SIG-M5 (cell line): ENCODE results near the gene DNER.

ENCODE experiments used
- DNase-seq: peaks from one replicate; lab custom pipeline; 2025; lab: John Stamatoyannopoulos, UW

Gene DNER

DNA sequence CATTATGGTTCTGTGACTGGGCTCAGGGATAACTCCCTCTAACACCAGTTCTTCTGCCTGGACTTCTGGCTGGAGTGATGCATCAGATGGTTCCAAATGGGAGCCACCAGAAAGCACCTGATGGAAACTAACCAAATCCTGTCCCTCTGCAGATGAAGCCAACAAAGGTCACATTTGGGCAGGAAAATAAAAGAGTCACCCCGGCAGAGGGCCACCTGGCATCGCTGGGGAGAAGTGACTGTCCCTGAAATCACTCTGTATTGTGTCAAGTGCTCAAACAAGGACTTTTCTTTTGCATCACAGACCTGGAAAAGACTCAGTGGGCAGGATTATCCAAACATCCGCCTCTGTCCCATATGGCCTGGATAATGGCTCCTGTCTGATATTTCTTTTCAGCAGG is 47.5 kb downstream of the DNER start:
- DNase-seq: no peak

DNA sequence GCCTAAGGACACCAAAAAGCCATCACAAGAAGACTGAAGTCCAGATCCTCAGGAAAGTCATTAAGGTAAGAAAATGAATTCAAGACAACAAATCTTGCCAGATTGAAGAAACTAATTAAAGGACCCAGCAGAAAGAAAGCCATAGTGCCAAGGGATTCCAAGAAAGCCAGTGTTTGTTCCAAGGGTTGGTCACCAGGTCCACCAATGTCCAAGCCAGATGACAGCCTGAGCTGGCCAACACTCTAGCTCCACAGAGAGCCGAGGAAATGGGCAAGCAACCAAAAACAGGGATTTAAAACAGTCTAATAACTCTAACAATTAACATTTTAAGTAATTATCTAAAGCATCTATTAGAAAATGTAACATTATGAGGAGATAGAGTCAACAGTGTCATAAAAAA is 49.2 kb downstream of the DNER start:
- DNase-seq: no peak

DNA sequence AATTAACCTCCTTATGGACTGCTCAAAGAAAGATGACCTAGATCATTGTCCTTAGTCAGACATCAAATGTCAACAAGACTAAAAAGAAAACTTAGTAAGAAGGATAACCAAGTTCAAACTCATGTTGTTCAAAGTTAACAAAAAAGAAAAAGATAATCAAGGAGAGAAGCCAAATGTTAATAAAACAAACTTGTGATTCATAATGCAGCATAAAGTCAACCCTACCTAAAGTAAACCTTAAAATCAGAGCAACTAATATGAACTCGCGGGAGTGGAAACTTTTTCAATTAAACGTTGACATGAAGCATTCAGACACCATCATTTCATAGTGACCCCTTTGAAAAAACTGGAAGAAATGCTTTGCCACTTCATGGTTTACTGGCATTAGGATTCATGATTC is 52.9 kb downstream of the DNER start:
- DNase-seq: no peak

DNA sequence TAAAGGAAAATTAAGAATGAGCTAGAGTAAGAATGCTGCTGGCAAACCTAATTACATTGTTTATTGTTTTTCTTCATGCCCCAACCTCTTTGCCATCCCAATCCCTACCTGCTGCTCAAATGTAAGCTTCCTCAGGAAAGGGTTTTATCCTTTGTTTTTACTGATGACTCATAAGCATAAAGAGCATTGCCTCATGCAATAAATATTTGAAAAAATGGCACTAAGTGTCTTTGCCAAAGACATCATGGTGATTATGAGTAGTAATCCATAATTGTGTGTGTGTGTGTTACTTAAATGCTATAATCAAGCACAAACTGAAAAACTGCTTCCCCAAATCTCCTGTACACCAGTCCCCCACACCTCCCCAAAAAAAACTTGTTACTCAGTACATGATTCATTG is 53.4 kb downstream of the DNER start:
- no peak for DNase-seq

DNA sequence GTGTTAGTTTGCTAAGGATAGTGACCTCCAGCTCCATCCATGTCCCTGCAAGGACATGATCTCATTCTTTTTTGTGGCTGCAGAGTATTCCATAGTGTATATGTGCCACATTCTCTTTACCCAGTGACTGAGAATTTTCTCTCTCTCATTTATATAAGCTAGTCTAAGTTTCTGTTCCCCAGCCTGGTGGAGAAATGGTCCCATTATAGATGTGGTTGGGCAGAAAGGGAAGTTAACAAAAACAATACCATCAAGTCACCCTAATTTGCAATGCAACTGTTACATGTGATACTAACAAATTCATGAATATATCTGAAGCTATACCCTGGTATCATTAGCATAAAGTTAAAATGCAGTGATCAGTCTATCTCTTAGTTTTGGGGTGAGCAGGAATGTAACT is 54.0 kb downstream of the DNER start:
- no peak for DNase-seq

DNA sequence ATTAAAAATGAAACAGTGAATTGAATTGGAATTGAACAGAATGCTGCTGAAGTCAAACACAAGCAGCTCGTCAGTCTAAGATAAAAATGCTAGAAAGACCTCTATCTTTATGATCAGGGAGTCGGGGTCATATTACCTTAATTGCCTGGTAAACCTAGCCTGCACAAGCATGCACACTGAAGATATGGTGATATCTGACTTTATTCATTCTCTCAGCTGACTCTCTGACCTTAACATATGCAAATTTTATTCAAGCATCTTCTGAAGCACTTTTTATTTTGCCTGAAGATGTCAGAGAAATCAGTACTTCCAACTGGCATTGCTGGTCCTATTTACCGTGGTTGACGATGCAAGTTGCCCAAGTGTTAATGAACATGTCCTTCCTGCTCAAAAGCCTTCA is 56.4 kb downstream of the DNER start:
- no peak for DNase-seq

DNA sequence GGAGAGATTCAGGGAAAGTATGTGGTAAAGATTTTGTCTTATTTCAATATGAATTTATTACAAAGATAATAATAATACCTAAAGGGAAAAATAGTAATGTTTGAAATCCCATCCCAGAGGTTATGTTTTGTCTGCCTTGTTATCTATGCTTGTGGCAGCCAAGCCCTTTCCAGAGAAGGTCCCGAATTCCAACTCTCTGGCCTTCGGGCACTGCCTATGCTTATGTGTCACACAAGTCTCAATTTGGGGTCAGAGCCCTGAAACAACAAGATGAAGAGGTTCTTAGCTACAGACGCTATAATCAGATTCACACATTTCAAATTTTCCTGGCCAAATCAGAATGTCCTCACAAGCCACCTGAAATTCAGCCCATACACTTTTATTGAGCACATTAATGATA is 59.9 kb downstream of the DNER start:
- DNase-seq: no peak

DNA sequence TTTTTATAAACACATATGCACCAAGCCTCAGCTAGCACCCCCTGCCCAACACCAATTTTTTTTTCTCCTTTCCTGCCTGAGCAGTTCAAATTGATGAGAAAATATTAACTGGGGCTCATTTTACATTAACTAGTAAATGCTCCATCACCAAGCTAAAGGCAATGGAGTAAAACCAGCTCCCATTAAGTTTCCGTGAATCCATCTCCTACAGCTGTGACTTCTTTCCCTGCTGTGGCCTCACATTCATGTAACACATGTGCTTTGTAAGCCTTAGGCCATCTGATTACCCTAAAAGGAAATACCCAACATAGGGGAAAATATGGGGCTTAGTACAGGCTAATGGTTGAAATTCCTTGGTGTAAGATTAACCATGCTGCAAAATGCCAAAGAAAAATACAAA is 60.8 kb downstream of the DNER start:
- DNase-seq: no peak

DNA sequence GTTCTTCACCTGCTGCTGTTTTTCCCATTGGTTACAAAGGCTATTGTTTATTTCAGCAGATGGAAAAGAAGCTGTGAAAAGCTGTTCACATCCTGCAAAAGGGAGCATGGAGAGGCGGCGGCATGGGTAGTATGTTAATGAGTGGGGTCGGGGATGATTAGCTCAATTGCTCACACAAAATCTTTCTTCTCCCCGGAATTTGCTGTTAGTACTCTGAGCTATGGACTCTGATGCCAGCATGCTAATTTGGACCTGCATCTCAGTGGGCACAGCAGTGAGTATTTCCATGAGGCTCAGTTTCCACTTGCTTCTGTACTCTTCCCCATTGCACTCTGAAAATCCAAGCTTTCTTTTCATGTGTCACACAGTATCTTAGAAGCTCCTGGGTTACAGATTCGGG is 61.6 kb downstream of the DNER start:
- DNase-seq: no peak

DNA sequence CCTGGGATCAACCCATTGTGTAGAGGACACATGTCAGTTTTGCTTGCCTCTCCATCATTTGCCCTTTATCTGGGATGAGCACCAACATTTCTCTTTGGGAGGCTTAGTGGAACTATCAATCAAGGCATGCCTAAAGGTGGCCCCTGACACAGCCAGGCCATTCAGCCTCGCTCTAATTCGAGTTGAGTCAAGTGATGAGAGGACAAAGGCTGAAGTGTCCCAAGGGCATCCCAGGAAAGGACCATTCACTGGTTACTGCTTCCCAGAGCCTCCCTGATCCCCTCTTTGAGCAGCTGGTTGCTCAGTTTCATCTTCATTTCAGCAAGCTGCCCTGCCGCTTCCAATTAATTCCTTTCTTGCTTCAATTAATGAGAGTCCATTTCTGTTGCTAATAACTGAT is 63.5 kb downstream of the DNER start:
- DNase-seq: no peak

DNA sequence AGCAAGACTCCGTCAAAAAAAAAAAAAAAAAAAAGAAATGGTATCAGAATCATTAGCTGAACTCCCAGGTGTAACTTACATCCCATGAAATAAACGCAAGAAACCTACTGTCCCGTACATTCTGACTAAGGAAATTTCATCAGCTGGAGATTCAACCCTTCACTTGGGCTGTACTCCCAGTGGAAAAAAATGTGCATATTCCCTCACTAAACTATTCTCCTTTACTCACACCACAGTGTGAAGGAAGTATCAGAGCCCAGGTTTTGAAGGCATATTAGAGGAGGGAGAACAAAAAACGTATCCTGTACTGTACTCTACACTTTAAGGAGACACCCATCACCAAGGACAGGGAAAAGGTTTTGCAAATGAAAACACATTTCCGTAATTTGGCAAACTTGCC is 64.3 kb downstream of the DNER start:
- DNase-seq: no peak

DNA sequence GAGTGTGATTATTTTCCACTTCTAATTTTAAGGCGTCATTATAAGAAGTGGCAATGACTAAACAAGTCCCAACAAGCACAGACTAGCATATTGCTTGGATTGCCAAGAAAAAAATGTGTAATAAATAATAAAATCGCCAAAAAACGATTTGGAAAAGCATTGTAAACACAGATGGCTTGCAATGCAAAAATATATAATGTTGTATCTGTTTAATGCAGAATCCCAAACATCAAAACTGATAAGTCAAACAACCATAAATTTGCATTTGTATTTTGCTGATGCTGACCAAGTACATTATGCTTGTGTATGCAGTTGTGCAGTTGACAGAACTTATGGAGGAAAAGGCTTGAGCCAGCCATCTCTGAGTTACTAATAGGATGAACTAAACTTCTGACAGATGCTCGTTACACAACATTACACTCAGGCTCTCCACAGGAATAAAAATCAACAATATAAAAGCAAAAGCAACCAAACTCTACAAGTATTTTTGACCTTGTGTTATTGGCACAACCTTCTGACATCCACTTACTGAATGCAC is 68.1 kb downstream of the DNER start:
- no peak for DNase-seq

DNA sequence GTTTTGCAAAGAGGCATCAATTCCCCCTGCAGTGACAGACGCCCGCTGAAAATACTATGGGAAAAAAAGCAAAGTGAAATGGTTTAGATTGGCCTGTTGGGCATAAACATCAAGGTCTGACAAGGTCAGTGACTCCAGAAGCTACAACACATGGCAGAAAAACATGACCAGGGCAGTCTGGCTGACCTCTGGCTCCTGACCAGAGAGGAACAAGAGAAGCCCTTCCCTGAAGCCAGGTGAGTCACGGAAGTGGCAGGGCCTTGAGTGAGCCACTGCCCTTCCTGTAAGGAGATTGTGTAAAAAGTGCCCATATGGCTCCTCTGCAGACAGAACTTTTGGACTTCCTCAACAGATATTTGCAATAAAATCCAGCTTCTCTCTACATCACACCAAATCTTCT is 72.0 kb downstream of the DNER start:
- DNase-seq: no peak

DNA sequence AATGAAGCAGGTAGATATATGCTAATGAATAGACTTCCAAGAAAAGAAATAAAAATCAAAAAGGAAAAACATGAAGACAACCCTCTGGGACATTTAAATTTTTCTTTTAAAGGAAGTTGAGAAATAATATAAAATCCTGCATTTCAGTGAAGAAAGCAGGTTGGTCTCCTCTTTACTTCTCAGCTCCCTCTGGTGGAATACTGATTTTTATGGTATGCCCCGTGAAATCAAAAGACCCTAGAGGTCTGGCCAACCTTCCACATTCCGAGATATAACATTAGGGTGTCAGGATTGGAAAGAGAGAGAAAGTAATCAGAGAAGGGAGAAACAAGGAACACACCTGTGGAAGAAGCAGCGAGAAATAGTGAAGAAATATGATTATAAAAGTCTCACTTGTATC is 72.7 kb downstream of the DNER start:
- DNase-seq: no peak

DNA sequence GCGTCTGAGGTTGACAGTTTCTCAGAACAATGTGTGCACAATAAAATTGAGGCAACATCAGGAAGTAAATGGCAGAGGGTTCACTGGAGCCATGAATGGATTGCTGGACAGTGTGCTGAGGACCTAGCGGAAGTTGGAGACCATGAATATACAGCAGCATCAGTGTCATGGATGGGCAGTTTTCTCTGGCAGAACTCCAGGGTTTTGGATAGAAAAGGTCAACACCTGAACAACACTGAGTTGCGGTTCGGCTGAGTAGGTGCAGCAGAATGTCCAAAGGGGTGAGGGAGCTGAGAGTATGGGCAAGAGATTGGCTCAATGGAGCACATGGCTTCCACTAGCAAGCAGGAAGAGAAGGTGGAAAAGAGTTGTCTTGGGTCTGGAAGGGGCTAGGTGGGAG is 73.7 kb downstream of the DNER start:
- no peak for DNase-seq

DNA sequence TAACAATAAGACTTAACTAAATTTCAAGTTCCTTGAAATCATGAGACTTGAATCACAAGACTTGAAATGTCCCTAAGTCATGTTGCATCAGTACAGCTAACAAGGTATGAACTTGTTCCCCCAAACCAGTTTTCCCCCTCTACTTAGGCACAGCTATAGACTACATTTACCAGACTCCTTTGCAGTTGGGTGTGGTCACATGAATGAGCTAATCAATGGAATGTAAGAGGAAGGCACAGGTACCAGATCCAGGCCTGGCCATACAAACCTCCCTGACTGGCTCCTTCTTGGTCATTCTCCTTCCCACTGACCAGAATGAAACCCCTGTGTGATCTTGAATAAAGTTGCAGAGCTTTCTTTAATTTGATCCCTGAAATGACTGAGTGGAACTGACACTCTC is 77.8 kb downstream of the DNER start:
- DNase-seq: no peak

DNA sequence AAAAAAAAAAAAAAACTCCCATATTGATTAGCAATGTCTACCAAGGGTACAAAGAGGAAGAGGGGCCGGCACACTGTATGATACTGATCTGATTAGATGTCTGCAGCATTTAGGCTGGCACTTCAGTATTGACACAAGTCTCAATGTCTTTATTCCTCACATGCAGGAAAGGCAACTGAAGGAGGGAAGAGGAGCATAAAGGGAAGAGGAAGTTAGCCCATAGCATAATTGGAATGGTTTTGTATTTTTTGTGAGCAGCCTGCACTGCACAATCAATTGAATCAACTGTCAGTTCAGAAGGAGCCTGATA is 79.0 kb downstream of the DNER start:
- DNase-seq: no peak

DNA sequence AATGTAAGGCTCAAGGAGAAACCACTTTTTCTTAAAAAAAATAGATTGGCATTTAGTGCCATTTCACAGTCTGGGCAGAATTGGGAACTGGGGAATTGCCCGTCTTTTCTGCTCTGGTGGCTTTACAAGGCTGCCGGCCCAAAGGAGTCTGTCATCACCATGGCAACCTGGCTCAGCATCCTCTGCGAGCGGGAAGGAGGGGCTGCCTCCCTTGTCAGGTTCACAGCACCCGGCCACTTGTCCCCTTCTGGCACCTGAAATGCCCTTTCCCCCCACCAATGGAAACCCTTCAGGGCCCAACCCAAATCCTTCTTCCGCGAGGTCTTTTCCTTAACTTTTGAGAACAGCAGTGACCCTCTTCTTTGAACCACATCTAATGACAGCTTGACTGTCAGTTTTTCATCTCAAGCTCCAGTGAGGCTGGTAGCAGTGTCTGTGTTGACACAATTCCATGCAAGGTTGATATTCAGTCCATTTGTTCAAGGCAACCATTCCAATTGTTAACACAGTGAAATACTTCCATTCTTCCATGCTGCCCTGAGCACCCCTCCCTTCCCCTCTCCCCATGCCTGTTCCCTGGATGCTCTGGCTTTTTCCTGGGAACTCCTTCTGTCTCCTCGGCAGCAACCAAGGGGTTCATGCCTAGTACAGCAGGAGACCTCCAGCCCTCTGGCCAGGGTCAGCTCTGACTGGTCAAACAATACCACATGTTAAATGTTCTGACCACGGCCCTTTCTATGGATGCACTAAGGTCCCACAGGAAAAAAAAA is 79.6 kb downstream of the DNER start:
- no peak for DNase-seq

DNA sequence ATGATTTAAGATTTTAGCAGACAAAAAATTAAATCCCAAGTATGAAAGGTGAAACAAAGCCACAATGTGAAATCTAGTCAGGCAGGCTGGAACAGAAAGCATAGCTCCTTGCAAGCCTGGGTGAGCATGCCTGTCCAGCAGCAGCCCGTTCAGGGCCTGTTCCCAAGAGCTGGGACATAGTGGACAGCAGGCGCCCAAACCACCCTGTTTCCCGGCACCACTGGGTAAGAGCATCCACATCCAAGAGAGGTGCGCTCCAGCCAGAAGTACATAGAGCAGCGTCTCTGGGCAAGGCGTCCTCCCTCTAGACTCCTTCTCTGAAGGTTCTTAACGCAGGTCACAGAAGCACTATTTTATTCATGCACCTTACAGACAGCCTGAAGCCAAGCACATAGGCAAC is 80.8 kb downstream of the DNER start:
- no peak for DNase-seq

DNA sequence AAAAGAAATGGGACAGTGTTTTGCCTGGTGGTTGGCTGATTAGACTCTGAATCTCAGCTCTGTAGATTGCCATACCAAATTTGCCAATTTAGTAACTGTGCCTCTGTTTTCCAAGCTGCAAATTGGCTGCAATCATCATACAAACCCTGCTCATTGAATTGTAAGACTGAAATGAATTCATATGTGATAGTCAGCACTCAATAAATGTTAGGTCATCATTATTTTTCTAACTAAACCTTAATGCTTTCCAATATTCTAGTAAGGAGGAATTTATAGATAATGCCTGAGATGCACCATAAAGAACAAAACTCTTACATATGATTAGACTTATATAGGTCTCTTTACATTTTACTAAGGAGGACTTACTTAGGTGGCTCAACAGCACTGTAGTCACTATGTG is 85.3 kb downstream of the DNER start:
- no peak for DNase-seq

DNA sequence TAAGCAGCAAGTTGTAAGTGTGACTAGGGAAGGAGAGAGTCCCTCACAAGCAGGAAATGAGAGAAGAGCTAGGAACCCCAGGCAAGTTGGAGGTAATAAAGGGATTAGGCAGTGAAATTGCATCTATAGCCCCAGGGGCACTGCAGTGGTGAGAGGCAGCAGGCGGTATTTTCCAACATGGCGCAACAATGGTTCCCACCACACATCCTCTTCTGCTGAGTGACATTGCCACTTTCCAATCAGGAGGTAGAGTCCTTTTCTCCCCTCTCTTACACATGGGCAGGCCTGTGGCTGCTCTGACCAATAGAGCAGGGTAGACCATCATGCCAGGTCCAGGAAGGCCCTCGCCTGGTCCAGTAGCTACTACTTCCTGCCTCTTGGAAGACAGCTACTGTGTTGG is 86.6 kb downstream of the DNER start:
- DNase-seq: no peak

DNA sequence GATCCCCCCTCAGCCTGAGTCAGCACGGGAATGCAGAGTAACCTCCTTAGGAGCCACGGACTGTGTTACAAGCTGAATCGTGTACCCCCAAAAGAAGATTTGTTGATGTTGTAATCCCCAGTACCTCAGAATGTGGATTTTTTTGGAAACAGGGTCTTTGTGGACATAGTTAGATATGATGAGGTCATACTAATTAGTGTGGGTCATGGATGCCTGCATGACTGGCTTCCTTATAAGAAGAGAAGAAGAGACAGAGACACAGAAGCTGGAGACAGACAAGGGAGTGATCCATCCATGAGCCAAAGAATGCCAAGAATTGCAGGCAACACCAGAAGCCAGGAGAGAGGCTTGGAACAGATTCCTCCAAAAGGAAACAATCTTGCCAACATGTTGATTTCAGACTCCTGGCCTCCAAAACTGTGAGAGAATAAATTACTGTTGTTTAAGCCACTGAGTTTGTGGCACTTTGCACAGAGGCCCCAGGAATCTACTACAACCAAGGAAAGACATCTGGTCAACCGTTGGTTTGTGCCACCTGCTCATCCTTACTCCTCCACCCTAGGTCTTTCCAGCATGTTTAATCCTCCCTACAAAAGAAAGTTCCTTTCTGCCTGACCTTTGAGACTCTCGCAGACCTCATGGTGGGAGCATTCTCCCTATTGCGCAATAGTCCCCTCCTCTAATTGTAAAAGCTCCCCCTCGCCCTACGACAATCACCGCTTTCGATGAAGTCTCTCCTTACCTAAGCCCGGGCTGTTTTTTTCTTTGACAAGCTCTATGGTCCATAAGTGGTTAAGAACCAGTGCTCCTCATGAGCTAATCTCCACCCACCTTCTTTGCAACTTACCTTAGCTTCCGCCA is 91.6 kb downstream of the DNER start:
- DNase-seq: no peak

DNA sequence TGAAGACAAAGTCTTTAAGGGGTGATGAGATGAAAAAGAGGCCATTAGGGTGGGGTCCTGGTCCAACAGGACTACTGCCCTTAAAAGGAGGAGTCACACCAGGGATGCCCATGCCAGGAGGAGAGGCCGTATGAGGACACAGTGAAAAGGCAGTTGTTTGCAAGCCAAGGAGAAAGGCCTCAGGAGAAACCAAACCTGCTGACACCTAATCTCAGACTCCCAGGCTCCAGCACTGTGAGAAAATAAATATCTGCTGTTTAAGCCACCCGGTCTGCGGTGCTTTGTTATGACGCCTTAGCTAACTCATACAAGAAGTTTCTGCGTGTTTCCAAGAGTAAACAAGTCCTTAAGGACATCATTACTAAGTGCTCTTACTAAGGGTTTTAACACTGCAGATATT is 93.6 kb downstream of the DNER start:
- no peak for DNase-seq

DNA sequence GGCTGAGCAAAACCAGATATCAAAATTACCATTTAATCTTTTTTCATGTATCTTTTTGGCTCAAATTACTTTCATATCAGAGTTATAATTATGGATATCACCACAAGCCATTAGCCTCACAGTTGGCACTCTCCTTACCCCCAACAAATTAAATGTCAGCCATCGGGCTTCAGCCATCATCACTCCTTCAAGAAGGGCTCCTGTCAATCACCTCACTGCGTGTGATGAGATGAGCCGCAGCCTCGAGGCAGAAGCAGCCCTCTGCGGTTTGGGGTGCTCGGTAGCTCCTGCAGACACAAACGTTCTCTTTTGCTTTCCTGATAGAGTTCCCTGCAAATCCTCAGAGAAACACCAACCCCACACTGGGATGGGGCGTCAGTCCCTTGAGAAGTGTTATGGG is 94.1 kb downstream of the DNER start:
- DNase-seq: no peak
